ENCODE results near the gene STEAP1. TPM values are rescaled to one million over a fixed set of nuclear protein-coding genes. Genes with fewer than 3 reads are reported as not detected.

The STEAP1 gene
- total and polyA plus RNA-seq, 9 of the 15 experiments (the other 6 are each of a cell fraction or from before 2014, with no cell fraction given) = 2.7 to 6.8 (median 5.1) TPM

DNA sequence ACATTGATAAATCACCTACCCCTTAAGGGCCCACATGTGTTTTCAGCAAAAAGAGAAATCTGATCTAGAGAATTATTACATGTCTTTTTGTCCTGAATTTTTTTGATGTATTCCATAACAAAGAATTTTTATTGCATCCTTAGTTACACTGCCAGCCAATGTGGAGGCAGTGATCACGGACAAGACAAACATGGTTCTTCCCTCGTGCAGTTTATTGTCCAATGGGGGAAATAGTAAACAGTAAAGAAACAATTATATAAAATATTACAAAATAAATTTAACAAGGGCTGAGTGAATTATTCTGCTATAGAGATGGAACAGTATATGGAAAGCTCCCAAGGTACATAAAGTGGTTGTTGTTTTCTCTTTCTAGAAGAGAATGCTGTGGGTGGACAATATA lies 59.3 kb downstream of the STEAP1 start:
- no peak overlapping the region for H3K4me3 ChIP-seq
- no peak overlapping the region for H3K27ac ChIP-seq (ENCODE audit: extremely low read depth, low read depth, low read length)
- intact Hi-C loops (cut with micrococcal nuclease) (no loop called here), in situ Hi-C loops (cut with MboI) (no loop called here)
- H3K27me3 ChIP-seq (ENCODE audit: control insufficient read depth in 2 of 2, insufficient read depth in 2 of 2, low read length in 2 of 2) = peaks cover 15% of the 10 kb centered on the region in 2 experiments; a peak in 4 of 5 replicates
- no peaks in the 10 kb centered on the region for H3K36me3 ChIP-seq (ENCODE audit: control insufficient read depth, insufficient read depth, low read length)
- CTCF ChIA-PET (ENCODE audit: low intra/inter-chr PET ratio) = no interaction called here
- no peak for DNase-seq (ENCODE audit: extremely low read depth in 1 of 4, low spot score in 3 of 4)
- FAIRE-seq = no peak
- H2AFZ ChIP-seq (ENCODE audit: low read depth, low read length) = no peak overlapping the region
- no peaks in the 10 kb centered on the region for H4K20me1 ChIP-seq (replicated peaks; ENCODE audit: control insufficient read depth, insufficient read depth, low read length)
- H3K4me1 ChIP-seq (replicated peaks in 1 of 2; ENCODE audit: control insufficient read depth in 2 of 2, insufficient read depth in 2 of 2, low read length in 2 of 2) = peaks cover 0 to 10% of the 10 kb centered on the region in 2 experiments; a peak in 2 of 5 replicates
- POLR2A ChIA-PET = no interaction called here
- no peaks in the 10 kb centered on the region for H3K79me2 ChIP-seq (ENCODE audit: control insufficient read depth, insufficient read depth, low read length)
- H3K9me1 ChIP-seq (ENCODE audit: control insufficient read depth, insufficient read depth, low read length) = no peaks in the 10 kb centered on the region
- BruUV-seq (replicated peaks) = no TSS peak
- no peak overlapping the region for H3K9ac ChIP-seq (ENCODE audit: insufficient read depth in 1 of 2, low read depth in 2 of 2, low read length in 2 of 2)
- 6% methylated on average over 2 of the region's 2 CpGs for WGBS (ENCODE audit: insufficient coverage, low coverage, missing lambda C conversion rate)
- no peak for ATAC-seq
- no peaks in the 10 kb centered on the region for H3K9me3 ChIP-seq (replicated peaks; ENCODE audit: control insufficient read depth, insufficient read depth, low read depth, low read length)
- no peak overlapping the region for H3K4me2 ChIP-seq (ENCODE audit: insufficient read depth, low read length)
- no peak for TF ChIP-seq CCNT2 (IDR thresholded peaks at IDR 0.05; ENCODE audit: borderline replicate concordance, extremely low read depth, insufficient read length, low read depth, low read length)
- no peak for TF ChIP-seq FOS (IDR thresholded peaks at IDR 0.05; ENCODE audit: extremely low read depth, insufficient read length)
- TF ChIP-seq, protein P1, sequence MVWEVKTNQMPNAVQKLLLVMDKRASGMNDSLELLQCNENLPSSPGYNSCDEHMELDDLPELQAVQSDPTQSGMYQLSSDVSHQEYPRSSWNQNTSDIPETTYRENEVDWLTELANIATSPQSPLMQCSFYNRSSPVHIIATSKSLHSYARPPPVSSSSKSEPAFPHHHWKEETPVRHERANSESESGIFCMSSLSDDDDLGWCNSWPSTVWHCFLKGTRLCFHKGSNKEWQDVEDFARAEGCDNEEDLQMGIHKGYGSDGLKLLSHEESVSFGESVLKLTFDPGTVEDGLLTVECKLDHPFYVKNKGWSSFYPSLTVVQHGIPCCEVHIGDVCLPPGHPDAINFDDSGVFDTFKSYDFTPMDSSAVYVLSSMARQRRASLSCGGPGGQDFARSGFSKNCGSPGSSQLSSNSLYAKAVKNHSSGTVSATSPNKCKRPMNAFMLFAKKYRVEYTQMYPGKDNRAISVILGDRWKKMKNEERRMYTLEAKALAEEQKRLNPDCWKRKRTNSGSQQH (CRISPR knock-in tag; IDR thresholded peaks at IDR 0.05) = no peak
- TF ChIP-seq, protein P2, sequence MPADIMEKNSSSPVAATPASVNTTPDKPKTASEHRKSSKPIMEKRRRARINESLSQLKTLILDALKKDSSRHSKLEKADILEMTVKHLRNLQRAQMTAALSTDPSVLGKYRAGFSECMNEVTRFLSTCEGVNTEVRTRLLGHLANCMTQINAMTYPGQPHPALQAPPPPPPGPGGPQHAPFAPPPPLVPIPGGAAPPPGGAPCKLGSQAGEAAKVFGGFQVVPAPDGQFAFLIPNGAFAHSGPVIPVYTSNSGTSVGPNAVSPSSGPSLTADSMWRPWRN (IDR thresholded peaks at IDR 0.05; ENCODE audit: low read depth) = no peak
- no peak for TF ChIP-seq HNRNPUL1 (IDR thresholded peaks at IDR 0.05; ENCODE audit: low read length)
- no peak for TF ChIP-seq BDP1 (IDR thresholded peaks at IDR 0.05; ENCODE audit: insufficient read depth, insufficient read length)
- no peak for TF ChIP-seq HDAC8 (tag; IDR thresholded peaks at IDR 0.05)
- TF ChIP-seq CBX8 (IDR thresholded peaks at IDR 0.05; ENCODE audit: borderline replicate concordance, extremely low read depth, low read depth, low read length, poor library complexity, severe bottlenecking) = no peak
- TF ChIP-seq, protein P3, sequence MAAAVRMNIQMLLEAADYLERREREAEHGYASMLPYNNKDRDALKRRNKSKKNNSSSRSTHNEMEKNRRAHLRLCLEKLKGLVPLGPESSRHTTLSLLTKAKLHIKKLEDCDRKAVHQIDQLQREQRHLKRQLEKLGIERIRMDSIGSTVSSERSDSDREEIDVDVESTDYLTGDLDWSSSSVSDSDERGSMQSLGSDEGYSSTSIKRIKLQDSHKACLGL (CRISPR knock-in tag; IDR thresholded peaks at IDR 0.05; ENCODE audit: borderline replicate concordance, poor library complexity, severe bottlenecking) = no peak
- TF ChIP-seq ZNF444 (CRISPR knock-in tag; IDR thresholded peaks at IDR 0.05) = no peak
- TF ChIP-seq, protein P4, sequence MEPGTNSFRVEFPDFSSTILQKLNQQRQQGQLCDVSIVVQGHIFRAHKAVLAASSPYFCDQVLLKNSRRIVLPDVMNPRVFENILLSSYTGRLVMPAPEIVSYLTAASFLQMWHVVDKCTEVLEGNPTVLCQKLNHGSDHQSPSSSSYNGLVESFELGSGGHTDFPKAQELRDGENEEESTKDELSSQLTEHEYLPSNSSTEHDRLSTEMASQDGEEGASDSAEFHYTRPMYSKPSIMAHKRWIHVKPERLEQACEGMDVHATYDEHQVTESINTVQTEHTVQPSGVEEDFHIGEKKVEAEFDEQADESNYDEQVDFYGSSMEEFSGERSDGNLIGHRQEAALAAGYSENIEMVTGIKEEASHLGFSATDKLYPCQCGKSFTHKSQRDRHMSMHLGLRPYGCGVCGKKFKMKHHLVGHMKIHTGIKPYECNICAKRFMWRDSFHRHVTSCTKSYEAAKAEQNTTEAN (CRISPR knock-in tag; IDR thresholded peaks at IDR 0.05) = no peak
- TF ChIP-seq SNRNP70 (optimal IDR thresholded peaks at IDR 0.05; ENCODE audit: low read depth, low read length) = no peak
- no peak for TF ChIP-seq MTA1 (IDR thresholded peaks at IDR 0.05; ENCODE audit: borderline replicate concordance)
- no peak for TF ChIP-seq CREM (IDR thresholded peaks at IDR 0.05; ENCODE audit: low read depth)
- no peak for TF ChIP-seq RB1 (IDR thresholded peaks at IDR 0.05; ENCODE audit: low read depth)
- TF ChIP-seq, protein P5, sequence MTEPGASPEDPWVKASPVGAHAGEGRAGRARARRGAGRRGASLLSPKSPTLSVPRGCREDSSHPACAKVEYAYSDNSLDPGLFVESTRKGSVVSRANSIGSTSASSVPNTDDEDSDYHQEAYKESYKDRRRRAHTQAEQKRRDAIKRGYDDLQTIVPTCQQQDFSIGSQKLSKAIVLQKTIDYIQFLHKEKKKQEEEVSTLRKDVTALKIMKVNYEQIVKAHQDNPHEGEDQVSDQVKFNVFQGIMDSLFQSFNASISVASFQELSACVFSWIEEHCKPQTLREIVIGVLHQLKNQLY (CRISPR knock-in tag; conservative IDR thresholded peaks at IDR 0.05) = no peak
- TF ChIP-seq ZNF384 (IDR thresholded peaks at IDR 0.05; ENCODE audit: low read depth, low read length) = no peak
- TF ChIP-seq PHF8 (IDR thresholded peaks at IDR 0.05; ENCODE audit: borderline replicate concordance, low read length) = no peak
